ENCODE measurements around the gene GABRR3.

Gene GABRR3

DNA sequence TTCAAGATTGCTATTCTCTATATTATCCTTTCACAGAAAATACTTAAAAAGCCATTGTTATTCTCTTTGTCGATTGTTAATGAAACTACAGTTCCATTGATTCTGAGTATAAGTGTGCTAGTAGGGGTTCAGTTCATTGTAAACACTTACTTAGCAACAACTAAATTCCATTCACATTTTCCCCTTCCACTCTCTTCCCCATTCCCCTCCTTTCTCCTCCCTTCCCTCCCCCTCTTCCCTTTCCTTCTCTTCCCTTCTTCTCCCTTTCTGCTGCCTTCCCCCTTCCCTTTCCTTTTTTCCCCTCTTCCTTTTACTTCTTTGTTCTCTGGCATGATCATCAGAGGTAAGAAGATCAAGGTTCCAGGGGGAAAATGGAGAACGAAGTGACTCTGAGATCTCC, 41.6 kb downstream of the GABRR3 start:
- H3K27ac ChIP-seq: no peak overlapping the region
- no peak overlapping the region for H3K4me3 ChIP-seq (ENCODE audit: low read depth, low read length)
- no peak for DNase-seq
- in situ Hi-C loops (cut with HindIII; ENCODE audit: low pct_ligation_motif_present, low sequenced_read_pairs): no loop called here
- H3K27me3 ChIP-seq (replicated peaks): no peaks in the 10 kb centered on the region
- no peaks in the 10 kb centered on the region for H3K36me3 ChIP-seq (replicated peaks)
- TF ChIP-seq, protein P1, sequence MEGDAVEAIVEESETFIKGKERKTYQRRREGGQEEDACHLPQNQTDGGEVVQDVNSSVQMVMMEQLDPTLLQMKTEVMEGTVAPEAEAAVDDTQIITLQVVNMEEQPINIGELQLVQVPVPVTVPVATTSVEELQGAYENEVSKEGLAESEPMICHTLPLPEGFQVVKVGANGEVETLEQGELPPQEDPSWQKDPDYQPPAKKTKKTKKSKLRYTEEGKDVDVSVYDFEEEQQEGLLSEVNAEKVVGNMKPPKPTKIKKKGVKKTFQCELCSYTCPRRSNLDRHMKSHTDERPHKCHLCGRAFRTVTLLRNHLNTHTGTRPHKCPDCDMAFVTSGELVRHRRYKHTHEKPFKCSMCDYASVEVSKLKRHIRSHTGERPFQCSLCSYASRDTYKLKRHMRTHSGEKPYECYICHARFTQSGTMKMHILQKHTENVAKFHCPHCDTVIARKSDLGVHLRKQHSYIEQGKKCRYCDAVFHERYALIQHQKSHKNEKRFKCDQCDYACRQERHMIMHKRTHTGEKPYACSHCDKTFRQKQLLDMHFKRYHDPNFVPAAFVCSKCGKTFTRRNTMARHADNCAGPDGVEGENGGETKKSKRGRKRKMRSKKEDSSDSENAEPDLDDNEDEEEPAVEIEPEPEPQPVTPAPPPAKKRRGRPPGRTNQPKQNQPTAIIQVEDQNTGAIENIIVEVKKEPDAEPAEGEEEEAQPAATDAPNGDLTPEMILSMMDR (IDR thresholded peaks at IDR 0.05; ENCODE audit: low read depth, low read length, missing control alignments): no peak

DNA sequence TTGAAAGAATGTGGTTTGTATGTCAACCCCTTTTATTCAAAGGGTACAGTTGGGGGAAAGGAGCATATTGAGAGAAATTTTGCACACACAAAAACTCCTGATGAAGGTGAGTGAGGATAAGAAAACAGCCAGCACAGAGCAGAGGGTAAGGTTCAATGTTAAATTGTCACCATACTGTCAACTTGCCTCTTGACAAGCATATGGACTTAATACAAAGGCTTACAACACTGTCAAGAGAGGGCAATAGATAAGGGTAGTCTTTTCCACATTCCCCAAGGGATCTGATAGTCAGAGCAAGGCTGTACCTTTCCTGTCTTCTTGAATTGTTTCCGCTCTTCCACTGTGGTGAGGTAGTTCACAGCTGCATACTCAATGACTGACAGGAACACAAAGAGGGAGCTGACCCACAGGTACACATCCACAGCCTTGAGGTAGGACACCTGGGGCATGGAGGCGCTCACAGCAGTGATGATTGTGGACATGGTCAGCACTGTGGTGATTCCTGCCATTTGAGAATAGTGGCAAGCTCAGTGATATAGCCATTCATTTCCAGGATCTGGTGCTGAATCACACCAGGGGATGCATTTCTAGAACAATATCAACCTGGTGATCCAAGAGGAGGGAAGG, 42.5 kb downstream of the GABRR3 start:
- TF ChIP-seq, protein P1 (IDR thresholded peaks at IDR 0.05; ENCODE audit: low read depth, low read length, missing control alignments): no peak
- Histone ChIP-seq H3K27me3 (replicated peaks) (no peaks in the 10 kb centered on the region), H3K4me3 (ENCODE audit: low read depth, low read length) (no peak overlapping the region), H3K27ac (no peak overlapping the region), H3K36me3 (replicated peaks) (no peaks in the 10 kb centered on the region)
- DNase-seq: no peak
- in situ Hi-C loops (cut with HindIII; ENCODE audit: low pct_ligation_motif_present, low sequenced_read_pairs): no loop called here

GRCh38 chr3:97991293-97991682, 43.8 kb downstream of the GABRR3 start:
- in situ Hi-C loops (cut with HindIII; ENCODE audit: low pct_ligation_motif_present, low sequenced_read_pairs): no loop called here

DNA sequence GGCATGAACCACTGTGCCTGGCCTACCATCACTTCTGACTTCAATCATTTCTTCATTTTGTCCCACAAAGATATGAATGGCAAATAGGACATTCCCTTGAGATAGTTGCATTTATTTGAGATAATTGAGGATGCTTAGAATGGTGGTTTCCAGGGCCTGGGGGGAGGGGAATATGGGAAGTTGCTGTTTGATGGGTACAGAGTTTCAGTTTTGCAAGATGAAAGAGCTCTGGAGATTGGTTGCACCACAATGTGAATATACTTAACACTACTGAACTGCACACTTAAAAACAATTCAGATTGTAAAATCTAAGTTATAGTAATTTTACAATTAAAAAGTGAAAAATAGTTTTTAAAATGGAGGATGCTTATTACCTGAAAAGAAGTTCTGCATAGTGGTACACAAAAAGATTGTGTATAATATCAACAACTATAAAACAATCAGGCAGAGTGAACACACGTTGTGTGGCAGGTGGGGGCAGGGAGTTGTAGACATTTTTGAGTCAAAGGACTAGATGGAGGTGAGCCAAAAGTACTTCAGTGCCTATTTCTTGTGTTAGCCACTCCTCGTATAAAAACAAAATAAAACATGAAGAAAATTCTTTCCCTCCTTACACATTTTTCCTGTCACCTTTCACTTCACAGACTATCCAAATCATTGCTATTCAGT, 44.4 kb downstream of the GABRR3 start:
- DNase-seq: no peak
- Histone ChIP-seq H3K27me3 (replicated peaks) (no peaks in the 10 kb centered on the region), H3K4me3 (ENCODE audit: low read depth, low read length) (no peak overlapping the region), H3K27ac (no peak overlapping the region), H3K36me3 (replicated peaks) (no peaks in the 10 kb centered on the region)
- TF ChIP-seq, protein P1 (IDR thresholded peaks at IDR 0.05; ENCODE audit: low read depth, low read length, missing control alignments): no peak
- in situ Hi-C loops (cut with HindIII; ENCODE audit: low pct_ligation_motif_present, low sequenced_read_pairs): no loop called here

More at GRCh38 chr3:97991293-97991682, 43.8 kb downstream of the GABRR3 start:
- Histone ChIP-seq H3K27me3 (replicated peaks) (no peaks in the 10 kb centered on the region), H3K27ac (no peak overlapping the region), H3K36me3 (replicated peaks) (no peaks in the 10 kb centered on the region), H3K4me3 (ENCODE audit: low read depth, low read length) (no peak overlapping the region)
- TF ChIP-seq, protein P1 (IDR thresholded peaks at IDR 0.05; ENCODE audit: low read depth, low read length, missing control alignments): no peak
- DNase-seq: no peak

- Histone ChIP-seq H3K27ac (no peak overlapping the region), H3K4me3 (ENCODE audit: low read depth, low read length) (no peak overlapping the region), H3K27me3 (replicated peaks) (no peaks in the 10 kb centered on the region), H3K36me3 (replicated peaks) (no peaks in the 10 kb centered on the region)
- TF ChIP-seq, protein P1 (IDR thresholded peaks at IDR 0.05; ENCODE audit: low read depth, low read length, missing control alignments): no peak
- in situ Hi-C loops (cut with HindIII; ENCODE audit: low pct_ligation_motif_present, low sequenced_read_pairs): no loop called here
- DNase-seq: no peak
Measured at GRCh38 chr3:97988784-97989568, 46.1 kb downstream of the GABRR3 start.
